Myocyte (in vitro differentiated cells): ENCODE results near the gene NLRC3. TPM values are rescaled to one million over a fixed set of nuclear protein-coding genes. Genes with fewer than 3 reads are reported as not detected.

Experiments
- DNase-seq: peaks from one replicate; pipeline ENCODE4 v3.0.0-alpha.2; 2012; ENCODE audit warnings: low read depth
- total RNA-seq: library from RNA; depleted of rRNA; stranded (reverse); fragments of >200 nt; gene quantifications from 2 replicates; pipeline ENCODE4 v1.2.3, GENCODE V29; 2014

The NLRC3 gene
- total RNA-seq, 1 donor from 2014 or later: not detected

DNA sequence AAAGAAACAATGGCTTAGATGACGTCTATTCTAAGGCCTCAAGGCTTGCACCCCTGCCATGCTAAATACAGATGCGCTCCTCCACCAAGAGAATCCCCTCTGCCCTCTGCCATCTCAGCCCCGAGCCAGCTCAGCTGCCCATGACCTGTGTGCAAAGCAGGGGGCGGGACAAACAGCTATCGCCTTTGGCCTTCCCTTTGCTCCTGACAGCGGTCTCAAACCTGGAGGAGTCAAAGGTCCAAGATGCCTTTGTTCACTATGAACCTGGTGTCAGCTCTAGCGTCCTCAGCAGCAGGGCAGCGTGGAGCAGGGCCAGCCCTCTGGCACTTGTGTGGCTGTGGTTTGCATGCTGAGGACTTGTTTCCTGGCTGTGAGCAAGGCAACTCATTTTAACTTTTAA lies 21.9 kb upstream of the NLRC3 start:
- DNase-seq: no peak

DNA sequence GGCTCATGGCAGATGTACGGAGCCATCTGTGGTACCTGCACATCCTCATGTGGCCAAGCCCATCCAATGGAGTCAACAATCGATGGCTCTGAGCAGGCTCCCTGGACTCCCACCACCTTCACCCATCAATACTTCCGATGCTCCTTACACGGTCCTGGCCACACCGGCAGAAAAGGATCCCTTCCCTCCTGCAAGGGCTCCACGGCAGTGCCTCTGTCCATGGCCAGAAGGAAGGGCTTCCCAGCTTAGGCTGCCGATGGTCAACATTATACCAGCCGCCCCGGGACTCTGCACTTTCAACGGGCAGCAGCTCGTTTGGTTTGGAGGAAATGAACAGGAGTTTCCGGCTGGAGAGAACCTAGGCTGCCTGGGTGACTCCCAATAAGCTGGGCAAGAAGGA lies 21.0 kb upstream of the NLRC3 start:
- no peak for DNase-seq

DNA sequence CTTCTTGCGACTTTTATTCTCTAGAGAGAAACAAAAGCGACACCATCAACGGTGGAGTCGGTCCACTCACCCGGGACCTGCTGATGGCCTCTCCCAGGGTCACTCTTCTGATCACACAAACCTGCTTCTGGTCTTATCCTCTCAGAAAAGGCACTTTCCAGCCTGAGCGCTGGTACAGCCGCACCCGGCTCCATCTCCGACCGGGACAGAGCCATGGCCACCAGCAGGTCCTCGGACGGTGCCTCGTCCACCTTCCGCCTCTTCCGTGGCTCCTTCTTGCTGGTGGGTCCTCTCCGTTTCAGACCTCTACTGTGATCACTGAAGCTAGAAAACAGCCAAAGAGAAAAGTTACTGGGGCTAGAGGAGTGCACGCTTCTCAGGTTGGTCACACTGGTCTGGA lies 20.5 kb upstream of the NLRC3 start:
- DNase-seq: no peak

DNA sequence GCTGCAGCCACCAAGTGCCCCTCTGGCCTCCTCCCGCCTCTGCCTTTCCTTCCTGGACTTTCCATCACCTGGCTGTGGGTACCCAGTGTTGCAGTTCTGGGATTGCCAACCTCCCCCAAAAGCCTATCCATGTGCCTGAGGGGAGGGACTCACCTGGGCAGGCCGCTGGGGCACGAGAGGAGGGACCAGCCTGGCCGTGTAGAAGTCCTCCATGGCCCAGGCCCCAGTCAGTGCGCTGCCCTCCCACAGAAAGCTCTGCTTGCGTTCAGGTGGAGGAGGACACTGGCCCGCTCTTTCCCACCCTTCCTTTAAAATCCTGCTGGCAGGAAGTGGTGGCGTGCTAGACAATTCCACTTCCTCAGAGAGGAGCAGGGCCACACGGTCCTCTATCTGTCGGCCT lies 20.0 kb upstream of the NLRC3 start:
- no peak for DNase-seq

DNA sequence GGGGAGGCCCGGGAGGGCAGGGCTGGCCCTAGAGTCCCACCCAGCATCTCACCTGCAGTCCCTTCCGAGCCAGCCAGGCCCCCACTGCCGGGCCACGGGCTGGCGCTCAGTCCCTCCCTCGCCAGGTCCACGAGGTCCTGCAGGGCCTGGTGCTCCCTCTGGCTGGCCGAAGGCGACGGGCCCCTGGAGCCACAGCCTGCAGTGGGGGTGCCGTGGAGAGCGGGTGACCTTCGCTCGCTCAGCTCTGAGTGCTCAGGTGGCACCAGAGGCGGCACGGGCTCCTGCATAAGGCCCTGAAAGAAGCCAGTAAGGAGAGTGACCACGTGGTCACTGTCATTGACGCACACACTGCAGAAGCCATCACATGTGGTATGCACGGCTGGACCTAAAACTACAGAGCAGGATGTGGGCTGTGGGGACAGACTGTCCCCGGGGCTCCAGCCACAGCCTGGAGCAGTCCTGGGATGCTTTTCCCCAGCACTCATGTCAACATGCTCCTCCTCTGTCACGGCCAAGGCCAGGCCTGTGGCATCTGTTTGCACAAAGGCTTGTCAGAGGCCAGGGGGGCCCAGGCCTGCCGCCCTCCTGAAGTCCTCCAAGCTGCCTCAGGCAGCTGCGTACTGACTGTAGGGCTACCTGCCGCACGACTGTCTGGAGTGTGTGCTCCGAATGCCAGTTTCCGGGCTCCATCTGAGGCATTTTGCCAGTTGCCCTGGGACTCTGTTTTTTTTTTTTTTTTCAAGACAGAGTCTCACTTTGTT lies 19.1 kb upstream of the NLRC3 start:
- no peak for DNase-seq

DNA sequence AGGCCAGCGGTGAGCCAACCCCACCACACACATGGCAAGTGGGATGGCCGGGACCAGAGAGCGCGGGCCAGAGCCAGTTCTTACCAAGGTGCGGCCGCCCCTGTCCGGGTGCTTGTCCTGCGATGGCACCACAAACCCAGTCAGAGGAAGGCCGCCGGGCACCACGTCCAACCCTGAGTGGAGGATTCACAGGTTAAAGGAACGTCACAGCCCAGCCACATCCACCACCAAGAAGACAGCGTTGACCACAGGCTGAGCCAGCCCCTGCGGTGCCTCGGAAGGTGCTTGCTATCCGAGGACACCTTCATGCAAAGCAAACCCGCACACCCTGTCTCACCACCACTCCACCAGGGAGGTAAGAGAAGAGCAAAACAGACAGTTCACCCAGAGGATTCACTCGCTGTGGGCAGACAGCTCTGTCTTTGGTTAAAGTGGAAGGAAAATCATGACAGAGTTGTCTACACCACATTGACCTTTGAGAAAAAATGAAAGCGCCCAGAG lies 18.4 kb upstream of the NLRC3 start:
- no peak for DNase-seq

DNA sequence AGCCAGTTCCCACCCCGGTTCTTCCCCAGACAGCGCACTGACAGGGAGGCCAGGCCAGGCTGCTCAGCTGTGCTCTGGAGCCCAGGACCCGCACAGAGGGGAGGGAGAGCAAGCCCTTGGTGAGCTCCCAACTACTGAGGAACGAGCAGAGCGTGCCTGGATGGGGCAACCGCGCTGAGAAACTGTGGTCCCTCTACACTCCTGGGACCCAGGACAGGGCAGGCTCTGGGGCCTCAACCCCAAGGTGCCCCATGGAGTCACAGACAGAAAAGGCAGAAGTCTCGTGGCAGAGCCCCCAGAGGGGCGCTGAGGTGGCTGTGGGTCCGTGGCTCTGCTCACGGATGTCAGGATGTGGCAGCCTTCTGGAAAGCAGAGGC lies 17.9 kb upstream of the NLRC3 start:
- DNase-seq: no peak

DNA sequence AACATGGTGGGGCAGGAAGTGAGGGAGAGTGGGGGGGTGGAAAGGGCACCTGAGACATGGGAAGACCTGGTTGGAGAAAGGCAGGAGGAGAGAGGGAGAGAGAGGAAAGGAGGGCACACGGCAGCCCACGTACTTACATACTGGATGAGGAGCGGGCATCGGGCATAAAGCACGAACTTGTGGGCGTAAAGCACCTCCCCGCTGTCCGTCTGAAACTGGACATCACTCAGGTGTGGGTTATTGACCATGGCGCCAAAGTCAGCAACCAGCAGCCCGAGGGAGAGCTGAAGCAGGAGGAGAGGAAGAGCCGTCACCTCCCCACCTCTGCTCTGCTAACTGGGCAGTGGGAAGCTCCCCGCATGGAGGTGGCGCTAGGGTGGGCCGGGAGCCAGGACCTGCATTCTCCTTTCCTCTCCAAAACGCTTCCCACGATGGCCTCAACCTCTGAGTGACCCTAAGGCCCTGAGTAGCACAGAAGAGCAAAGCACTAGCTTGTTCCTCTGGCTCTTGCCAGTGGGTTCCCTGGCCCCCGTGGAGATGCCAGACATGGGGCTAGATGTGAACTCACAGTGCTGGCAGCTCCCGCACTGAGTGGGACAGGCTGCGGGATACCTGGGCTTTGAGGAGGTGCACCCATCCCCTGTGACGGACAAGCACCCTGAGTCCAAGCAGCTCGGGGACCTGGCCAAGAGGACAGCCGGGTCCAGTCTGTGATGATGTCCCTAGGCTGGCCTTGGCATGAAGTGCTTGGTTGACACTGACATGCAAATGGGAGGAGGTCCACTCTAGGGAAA lies 17.3 kb upstream of the NLRC3 start:
- DNase-seq: no peak

DNA sequence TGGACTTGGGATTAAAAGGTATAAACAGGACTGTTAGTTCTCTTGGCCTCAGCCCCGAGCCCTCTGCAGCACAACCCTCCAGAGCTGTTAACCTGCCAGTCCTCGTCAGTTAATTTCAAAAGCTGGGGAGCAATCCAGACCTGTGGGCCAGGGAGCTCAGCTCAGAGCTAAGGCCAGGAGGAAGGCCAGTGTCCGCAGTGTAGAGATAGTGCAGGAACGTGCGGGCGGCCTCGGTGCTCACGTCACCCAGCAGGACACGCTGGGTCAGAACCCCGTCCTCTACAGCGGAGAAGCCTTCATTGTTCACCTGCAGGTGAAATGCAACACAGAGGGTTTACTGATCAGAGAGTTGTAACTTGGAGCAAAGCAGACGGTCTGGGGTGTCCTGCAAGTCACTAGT lies 15.4 kb upstream of the NLRC3 start:
- DNase-seq: no peak

DNA sequence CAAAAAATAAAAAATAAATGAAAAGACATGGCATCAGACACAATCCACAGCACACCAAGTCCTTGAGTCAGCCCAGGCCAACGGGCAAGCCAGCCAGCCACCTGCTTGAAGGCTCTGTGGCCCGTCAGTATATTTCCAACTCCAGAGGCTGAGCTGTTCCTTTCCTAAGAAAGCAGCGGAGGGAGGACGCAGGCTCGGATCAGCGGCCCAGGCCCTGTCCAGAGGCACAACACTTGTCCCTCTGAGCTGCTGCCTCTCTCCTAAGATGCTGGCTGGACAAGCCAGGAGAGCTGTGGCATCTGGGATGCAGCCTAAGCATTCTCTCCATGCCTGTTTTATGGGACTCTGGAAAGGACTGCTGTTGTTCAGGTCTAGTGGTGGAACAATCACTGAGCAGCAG lies 14.8 kb upstream of the NLRC3 start:
- DNase-seq: no peak

DNA sequence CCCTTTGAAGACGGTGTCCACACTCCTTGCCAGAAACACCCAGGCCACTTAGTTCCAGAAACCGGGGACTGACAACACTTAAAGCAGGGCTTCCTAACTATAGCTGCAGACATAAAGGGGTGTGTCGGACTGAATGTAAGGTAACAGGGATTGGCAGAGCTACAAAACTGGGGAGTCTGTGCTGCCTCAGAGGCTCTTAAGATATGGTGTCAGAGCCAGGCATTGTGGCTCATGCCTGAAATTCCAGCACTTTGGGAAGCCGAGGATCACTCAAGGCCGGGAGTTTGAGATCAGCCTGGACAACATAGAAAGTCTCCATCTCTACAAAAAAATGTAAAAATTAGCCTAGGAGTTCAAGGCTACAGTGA lies 14.2 kb upstream of the NLRC3 start:
- DNase-seq: no peak

DNA sequence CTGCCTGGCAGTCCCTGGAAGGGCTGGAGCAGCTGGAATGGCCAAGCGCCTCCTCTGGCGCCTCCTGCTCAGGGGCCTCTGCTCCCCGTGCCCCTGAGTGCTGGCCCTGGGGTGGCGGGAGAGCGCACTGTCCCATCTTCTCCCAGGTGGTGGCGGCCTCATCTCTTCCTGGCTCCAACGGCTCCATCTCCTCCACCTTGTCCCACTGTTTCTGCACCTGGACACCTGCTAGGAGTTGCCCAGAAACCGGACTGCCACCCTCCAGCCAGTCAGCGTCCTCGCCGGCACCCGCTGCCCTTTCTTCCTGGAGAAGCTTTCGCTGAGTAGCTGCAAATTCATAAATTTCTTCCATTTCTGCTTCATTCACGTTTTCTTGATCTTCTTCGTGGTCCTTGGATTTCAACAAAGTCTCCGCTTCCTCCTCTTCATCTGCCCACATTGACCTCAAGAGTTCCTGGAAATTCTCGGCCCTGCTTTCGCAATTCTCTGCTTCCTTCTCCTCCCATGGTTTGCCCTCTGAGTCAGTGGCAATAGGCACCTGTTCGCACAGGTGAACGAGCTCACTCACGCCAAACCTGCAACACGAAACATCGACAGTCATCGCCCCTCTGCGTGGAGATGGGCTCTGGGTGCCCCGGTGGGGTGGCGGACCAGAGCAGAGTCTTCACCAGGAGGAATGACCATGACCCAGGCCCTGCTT lies 13.7 kb upstream of the NLRC3 start:
- DNase-seq: no peak

DNA sequence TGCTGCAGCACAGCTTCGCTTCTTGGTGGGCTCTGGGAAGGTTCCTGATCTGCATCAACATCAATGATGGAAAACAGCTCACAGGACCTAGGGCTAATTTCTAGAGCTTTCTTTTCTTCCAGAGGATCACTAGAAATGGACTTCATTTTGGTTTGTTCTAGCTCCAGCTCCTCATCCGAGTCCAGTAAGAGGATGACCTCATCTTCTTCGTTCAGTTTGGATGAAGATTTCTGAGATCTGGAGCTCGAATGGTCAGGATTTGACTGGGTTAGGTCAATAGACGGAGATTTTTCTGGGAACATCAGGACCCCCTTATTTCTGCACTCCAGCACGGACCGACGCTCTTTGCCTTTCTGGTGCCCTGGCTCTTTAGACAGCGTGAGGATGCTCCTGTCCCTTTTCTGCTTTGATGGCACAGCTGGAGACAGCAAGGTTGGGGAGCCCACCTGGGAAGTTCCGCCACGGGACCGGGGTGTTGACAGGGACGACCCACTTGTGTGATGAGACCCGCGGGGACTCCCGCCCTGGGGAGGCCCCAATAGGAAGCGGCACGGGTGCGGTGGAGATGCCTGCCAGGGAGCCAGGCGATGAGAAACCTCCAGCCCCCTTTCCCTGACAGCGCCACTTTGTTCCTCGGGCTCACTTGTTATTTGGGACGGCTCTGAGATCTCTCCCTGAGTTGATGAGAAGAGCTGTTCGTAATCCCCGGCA lies 12.9 kb upstream of the NLRC3 start:
- no peak for DNase-seq

DNA sequence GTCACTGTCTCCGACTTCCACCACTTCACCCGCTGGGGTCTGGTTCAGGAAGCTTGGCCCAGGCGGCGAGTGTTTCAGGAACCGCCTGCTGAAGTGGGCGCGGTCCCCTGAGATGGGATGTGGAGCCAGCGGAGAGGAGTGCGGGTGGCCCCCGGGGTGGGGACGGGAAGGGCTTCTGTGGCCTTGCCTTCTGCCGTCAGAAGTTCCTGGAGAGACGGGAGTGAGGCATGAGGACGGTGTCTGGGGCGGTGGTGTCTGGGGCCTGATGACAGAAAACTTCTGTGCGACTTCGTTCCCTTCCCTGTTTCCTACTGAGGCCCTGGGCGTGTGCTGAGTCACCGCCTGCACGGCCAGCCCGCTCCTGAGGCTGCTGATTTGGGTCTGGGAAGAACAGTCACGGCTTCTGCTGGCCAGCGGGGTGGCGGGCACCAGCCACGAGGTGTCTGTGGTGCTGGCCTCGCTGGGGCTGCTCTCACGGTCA lies 12.3 kb upstream of the NLRC3 start:
- no peak for DNase-seq

DNA sequence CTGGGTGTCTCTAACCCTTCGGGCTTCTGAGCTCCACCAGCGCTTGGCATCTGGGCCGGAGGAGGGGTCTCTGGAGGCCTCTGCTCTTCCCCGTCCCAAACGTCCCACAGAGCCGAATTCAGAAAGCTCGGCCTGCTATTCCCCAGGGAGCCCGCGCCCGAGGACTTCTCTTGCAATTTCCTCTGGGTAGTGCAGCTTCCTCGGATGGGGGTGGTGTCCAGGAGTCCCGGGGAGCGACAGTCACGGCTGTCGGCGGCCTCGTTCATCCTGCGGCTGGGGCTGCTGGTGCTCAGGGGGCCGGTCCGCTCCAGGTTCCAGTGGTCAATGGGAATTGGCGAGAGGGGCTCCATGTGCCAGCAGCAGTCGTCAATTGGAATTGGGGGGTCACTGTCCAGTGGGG lies 11.8 kb upstream of the NLRC3 start:
- no peak for DNase-seq

DNA sequence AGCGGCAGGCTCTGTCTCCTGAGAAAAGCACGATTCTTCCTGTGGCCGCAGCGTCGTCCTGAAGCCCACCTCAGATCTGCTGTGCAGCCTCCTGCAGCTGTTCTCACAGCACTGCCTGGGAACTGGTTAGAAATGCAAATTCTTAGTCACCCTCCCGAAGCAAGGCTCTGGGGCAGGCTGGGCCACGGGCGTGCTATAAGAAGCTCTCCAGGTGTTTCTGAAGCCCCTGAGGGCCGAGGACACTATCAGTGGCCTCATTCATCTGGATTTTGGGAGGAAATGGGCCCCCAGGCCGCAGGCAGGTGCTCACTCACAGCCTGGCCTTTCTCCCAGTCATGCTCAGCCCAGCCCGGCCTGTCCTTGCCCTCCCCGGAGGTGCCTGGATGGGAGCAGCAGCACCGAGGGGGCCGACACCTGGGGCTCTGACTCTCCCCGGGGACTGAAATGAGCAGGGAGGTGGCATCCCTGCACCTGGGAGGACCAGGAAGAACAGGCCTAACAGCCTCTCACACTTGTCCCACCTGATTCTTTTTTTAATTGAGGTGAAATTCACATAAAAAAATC lies 10.4 kb upstream of the NLRC3 start:
- DNase-seq: no peak

DNA sequence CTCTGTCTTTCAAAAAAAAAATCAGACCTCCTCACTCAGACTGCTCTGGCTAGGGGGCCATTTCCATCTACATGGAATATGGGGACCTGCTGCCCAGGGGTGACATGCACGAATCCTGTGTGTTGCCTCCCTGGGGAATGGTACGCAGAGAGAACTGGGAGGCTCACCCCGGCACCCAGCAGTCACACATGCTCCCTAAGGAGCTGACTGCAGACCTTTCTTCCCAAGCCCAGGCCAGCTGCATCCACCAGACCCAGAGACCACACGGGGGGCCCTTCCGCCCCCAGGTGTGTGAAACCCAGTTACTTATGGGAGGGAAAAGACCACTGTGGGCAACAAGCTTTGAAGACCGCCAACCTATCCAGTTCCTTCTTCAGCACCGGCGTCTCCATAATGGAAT lies 7.2 kb upstream of the NLRC3 start:
- no peak for DNase-seq

DNA sequence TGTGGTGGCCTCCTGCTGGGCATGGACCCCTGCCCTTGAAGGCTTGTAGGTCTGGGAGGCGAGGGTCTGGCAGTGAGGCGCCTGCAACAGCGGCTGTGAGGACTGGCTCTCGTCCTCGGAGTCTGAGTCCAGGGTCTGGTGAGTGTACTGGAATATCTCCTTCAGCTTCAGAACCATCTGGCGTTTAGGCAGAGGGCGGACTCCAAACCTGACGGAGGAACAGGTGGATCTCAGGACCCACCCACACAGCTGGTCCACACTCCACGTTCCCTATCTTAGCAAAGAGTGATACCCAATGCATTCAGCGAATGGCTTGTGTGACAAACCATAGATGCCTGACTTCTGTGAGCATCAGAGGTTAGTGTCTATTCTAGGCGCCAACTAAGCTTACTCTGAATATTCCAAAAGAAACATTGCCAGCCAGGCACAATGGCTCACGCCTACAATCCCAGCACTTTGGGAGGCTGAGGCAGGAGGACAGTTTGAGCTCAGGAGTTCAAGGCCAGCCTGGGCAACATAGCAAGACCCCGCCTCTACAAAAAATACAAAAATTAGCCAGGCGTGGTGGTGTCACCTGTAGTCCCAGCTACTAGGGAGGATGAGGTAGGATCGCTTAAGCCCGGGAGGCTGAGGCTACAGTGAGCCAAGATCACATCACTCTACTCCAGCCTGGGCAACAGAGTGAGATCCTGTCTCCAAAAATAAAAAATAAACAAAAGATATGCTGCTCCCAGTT lies 6.3 kb upstream of the NLRC3 start:
- DNase-seq: no peak

DNA sequence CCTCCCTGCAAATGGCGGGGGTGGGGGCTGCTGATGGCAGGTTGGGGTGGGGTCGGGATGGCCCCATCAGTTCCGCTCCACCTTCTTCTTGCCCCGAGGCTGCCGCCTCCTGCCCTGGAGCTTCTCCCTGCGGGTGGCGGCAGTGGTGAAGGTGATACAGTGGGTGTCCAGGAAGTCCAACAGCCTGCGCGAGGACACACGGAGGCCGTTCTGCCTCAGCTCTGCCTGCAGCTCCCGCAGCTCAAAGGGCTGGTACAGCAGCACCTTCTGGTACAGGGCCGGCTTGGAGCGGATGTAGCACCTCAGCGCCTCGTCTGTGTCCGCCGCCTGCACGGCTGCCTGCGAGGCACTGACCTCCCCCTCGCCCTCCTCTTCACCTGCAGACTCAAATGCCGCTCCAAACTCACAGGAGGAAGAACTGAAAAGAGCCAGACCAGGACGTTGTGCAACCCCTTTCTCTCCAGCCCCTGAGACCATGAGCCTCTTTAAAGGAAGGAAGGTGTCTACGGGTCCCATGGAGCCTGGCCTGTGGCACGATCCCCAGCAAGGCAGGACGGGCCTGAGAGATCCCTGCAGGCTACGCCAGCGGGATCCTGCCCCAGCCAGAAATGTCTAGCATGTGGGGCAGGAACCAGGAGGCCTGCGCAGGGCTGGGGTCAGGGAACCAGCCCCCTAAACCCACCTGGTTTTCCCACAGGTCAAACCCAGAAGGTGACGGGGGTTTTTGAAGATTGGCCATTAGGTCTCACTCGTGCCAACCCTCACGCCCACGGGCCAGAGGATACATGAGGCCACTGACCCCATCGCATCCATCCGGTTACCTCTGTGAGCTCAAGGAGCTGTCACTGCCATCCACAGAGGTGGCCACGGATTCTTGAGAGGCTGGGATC lies 5.3 kb upstream of the NLRC3 start:
- no peak for DNase-seq
